HepG2 (cell line): ENCODE data around the gene MAP1B. TPM values are rescaled to one million over a fixed set of nuclear protein-coding genes. Genes with fewer than 3 reads are reported as not detected.

Experiments used
- ARID2 ChIP-seq: sonication (generic); formaldehyde crosslinking; IDR thresholded peaks from 2 replicates; pipeline ENCODE4 v1.8.1; 2022; ENCODE audit warnings: mild to moderate bottlenecking, missing genetic modification reagents, borderline replicate concordance
- CBFB ChIP-seq: sonication (generic); formaldehyde crosslinking; IDR thresholded peaks from 2 replicates; pipeline ENCODE4 v1.4.0; 2020; ENCODE audit warnings: missing genetic modification reagents
- ELF3 ChIP-seq: IDR thresholded peaks from 2 replicates; pipeline ENCODE4 v1.6.1; 2016; ENCODE audit warnings: missing genetic modification reagents, missing compliant biosample characterization
- FOXO1 ChIP-seq: sonication (generic); formaldehyde crosslinking; IDR thresholded peaks from 2 replicates; pipeline ENCODE4 v1.4.0; 2020; ENCODE audit warnings: missing genetic modification reagents
- KLF6 ChIP-seq: IDR thresholded peaks from 2 replicates; pipeline ENCODE4 v1.8.0; 2016; ENCODE audit warnings: missing biosample characterization, missing genetic modification reagents
- LCORL ChIP-seq, 2 experiments: fragments of 450-650 bp in 1 of 2; sonication (generic) in 1 of 2; formaldehyde crosslinking in 1 of 2; IDR thresholded peaks; 2 replicates each; pipeline versions ENCODE4 v1.5.0 to v1.6.1; 2017 to 2020; ENCODE audit warnings: antibody characterized with exemption in 1 of 2, missing genetic modification reagents in 1 of 2
- MTF1 ChIP-seq: sonication (generic); formaldehyde crosslinking; IDR thresholded peaks from 2 replicates; pipeline ENCODE4 v1.5.0; 2020; ENCODE audit warnings: missing genetic modification reagents
- MYNN ChIP-seq: sonication (generic); formaldehyde crosslinking; IDR thresholded peaks from 2 replicates; pipeline ENCODE4 v1.4.0; 2020; ENCODE audit warnings: mild to moderate bottlenecking, low read depth, missing genetic modification reagents
- RAD51 ChIP-seq: fragments of 450-650 bp; IDR thresholded peaks from 2 replicates; pipeline ENCODE4 v1.6.1; 2016; ENCODE audit warnings: borderline replicate concordance
- RORA ChIP-seq: sonication (generic); formaldehyde crosslinking; IDR thresholded peaks from 2 replicates; pipeline ENCODE4 v1.5.0; 2020; ENCODE audit warnings: mild to moderate bottlenecking, missing genetic modification reagents, moderate library complexity
- SALL1 ChIP-seq: sonication (generic); formaldehyde crosslinking; IDR thresholded peaks from 2 replicates; pipeline ENCODE4 v1.8.0; 2022; ENCODE audit warnings: mild to moderate bottlenecking, missing genetic modification reagents
- SRSF1 ChIP-seq: fragments of 200-400 bp; formaldehyde crosslinking; optimal IDR thresholded peaks from 2 replicates; pipeline ENCODE3; 2017; ENCODE audit warnings: mild to moderate bottlenecking, low read depth, low read length, moderate library complexity
- ZNF121 ChIP-seq: sonication (generic); formaldehyde crosslinking; IDR thresholded peaks from 2 replicates; pipeline ENCODE4 v1.5.0; 2020; ENCODE audit warnings: mild to moderate bottlenecking, missing genetic modification reagents
- ZNF773 ChIP-seq: sonication (generic); formaldehyde crosslinking; IDR thresholded peaks from 2 replicates; pipeline ENCODE4 v1.4.0; 2020; ENCODE audit warnings: missing genetic modification reagents, borderline replicate concordance
- ZSCAN31 ChIP-seq: sonication (generic); formaldehyde crosslinking; IDR thresholded peaks from 2 replicates; pipeline ENCODE4 v1.5.0; 2020; ENCODE audit warnings: low read depth, mild to moderate bottlenecking, missing genetic modification reagents
- polyA plus RNA-seq, 8 experiments: library from polyadenylated mRNA; depleted of rRNA in 3 of 8; stranded (reverse) in 7 of 8; unstranded in 1 of 8; fragments of >200 nt; fragmentation: Illumina TruSeq in 4 of 8; extraction: Trizol in 4 of 8; gene quantifications; 2 replicates each; pipeline versions ENCODE4 v1.2.1 to v1.2.3, GENCODE V29; 2011 to 2016; ENCODE audit warnings: low read depth in 4 of 8, missing spikeins in 1 of 8, mixed read lengths in 1 of 8; ENCODE audit not compliant: insufficient read depth in 1 of 8
- total RNA-seq, 5 experiments: library from RNA; depleted of rRNA; stranded (reverse); fragments of >200 nt; fragmentation: Illumina TruSeq; extraction: Trizol; gene quantifications; 2 replicates each; pipeline ENCODE4 v1.2.3, GENCODE V29; 2016; ENCODE audit warnings: low read depth in 1 of 5
- TF ChIP-seq, protein P1 (sequence below): sonication (generic); formaldehyde crosslinking; IDR thresholded peaks from 2 replicates; pipeline ENCODE4 v1.4.0; 2020; ENCODE audit warnings: low read depth, mild to moderate bottlenecking, missing genetic modification reagents
- TF ChIP-seq, protein P2 (sequence below): sonication (generic); formaldehyde crosslinking; IDR thresholded peaks from 2 replicates; pipeline ENCODE4 v1.4.0; 2020; ENCODE audit warnings: missing genetic modification reagents, mild to moderate bottlenecking, borderline replicate concordance
- TF ChIP-seq, protein P3 (sequence below): sonication (generic); formaldehyde crosslinking; IDR thresholded peaks from 2 replicates; pipeline ENCODE4 v1.4.0; 2020; ENCODE audit warnings: missing genetic modification reagents
- TF ChIP-seq, protein P4 (sequence below), 2 experiments: IDR thresholded peaks; 2 replicates each; pipeline ENCODE4 v1.6.1; 2011 to 2012; ENCODE audit warnings: low read length in 2 of 2, borderline replicate concordance in 1 of 2, low read depth in 1 of 2, mild to moderate bottlenecking in 1 of 2, moderate library complexity in 1 of 2

Gene MAP1B
- total and polyA plus RNA-seq, 2 of the 13 experiments (the other 11 are each of a cell fraction or from before 2014, with no cell fraction given) = 3.3 to 6.2 TPM

DNA sequence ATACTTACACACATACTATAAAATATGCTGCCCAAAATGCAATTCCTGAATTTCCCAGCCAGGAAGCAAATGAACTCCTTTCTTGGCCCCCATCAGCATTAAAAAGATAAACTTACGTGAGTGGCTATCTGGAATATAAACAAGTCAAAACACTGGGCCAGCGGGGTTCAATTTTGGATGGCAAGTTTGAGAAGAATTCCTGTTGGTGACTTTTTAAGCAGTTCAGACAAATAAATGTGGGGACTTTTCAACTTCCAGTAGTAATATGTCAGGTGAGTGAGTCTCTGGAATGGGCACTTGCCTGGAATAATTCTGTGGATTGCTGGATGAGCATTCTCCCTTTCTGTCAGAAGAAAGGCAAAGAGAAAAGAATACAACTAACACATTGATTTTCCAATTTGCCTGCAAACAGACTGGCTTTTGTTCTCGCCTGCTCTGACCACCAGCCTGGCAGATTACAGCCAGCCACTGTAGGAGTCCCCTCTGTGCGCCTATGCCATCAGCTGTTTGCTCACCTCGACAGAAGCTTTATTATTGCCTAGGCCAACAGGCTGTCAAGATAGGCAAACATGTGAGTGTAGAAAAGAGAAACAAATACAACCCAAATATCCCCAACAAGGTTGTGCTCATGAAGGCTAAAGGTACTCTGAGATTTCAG, 134.2 kb downstream of the MAP1B start (continued):
- TF ChIP-seq FOXO1 (peak; percentile 36; the same call in 1 of the 2 replicates), LCORL (IDR thresholded peaks at IDR 0.05) (no peak), LCORL (CRISPR knock-in tag; IDR thresholded peaks at IDR 0.05) (no peak), MYNN (CRISPR knock-in tag) (no peak), RAD51 (no peak), ZSCAN31 (CRISPR knock-in tag) (no peak), CBFB (CRISPR knock-in tag) (no peak), ARID2 (CRISPR knock-in tag) (no peak), KLF6 (CRISPR knock-in tag) (no peak), ELF3 (0 out of 2 replicates have a peak, but pooled peaks have one; percentile 31), SALL1 (CRISPR knock-in tag) (peak; percentile 87), RORA (CRISPR knock-in tag) (no peak), ZNF773 (CRISPR knock-in tag) (no peak), SRSF1 (no peak), ZNF121 (CRISPR knock-in tag) (0 out of 2 replicates have a peak, but pooled peaks have one; percentile 6), MTF1 (CRISPR knock-in tag) (no peak)
- TF ChIP-seq, protein P1, sequence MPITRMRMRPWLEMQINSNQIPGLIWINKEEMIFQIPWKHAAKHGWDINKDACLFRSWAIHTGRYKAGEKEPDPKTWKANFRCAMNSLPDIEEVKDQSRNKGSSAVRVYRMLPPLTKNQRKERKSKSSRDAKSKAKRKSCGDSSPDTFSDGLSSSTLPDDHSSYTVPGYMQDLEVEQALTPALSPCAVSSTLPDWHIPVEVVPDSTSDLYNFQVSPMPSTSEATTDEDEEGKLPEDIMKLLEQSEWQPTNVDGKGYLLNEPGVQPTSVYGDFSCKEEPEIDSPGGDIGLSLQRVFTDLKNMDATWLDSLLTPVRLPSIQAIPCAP (CRISPR knock-in tag) = no peak
- TF ChIP-seq, protein P2, sequence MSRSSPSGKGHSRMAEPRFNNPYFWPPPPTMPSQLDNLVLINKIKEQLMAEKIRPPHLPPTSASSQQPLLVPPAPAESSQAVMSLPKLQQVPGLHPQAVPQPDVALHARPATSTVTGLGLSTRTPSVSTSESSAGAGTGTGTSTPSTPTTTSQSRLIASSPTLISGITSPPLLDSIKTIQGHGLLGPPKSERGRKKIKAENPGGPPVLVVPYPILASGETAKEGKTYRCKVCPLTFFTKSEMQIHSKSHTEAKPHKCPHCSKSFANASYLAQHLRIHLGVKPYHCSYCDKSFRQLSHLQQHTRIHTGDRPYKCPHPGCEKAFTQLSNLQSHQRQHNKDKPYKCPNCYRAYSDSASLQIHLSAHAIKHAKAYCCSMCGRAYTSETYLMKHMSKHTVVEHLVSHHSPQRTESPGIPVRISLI (CRISPR knock-in tag) = no peak
- TF ChIP-seq, protein P3, sequence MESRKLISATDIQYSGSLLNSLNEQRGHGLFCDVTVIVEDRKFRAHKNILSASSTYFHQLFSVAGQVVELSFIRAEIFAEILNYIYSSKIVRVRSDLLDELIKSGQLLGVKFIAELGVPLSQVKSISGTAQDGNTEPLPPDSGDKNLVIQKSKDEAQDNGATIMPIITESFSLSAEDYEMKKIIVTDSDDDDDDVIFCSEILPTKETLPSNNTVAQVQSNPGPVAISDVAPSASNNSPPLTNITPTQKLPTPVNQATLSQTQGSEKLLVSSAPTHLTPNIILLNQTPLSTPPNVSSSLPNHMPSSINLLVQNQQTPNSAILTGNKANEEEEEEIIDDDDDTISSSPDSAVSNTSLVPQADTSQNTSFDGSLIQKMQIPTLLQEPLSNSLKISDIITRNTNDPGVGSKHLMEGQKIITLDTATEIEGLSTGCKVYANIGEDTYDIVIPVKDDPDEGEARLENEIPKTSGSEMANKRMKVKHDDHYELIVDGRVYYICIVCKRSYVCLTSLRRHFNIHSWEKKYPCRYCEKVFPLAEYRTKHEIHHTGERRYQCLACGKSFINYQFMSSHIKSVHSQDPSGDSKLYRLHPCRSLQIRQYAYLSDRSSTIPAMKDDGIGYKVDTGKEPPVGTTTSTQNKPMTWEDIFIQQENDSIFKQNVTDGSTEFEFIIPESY = peak; percentile 85
- TF ChIP-seq, protein P4, sequence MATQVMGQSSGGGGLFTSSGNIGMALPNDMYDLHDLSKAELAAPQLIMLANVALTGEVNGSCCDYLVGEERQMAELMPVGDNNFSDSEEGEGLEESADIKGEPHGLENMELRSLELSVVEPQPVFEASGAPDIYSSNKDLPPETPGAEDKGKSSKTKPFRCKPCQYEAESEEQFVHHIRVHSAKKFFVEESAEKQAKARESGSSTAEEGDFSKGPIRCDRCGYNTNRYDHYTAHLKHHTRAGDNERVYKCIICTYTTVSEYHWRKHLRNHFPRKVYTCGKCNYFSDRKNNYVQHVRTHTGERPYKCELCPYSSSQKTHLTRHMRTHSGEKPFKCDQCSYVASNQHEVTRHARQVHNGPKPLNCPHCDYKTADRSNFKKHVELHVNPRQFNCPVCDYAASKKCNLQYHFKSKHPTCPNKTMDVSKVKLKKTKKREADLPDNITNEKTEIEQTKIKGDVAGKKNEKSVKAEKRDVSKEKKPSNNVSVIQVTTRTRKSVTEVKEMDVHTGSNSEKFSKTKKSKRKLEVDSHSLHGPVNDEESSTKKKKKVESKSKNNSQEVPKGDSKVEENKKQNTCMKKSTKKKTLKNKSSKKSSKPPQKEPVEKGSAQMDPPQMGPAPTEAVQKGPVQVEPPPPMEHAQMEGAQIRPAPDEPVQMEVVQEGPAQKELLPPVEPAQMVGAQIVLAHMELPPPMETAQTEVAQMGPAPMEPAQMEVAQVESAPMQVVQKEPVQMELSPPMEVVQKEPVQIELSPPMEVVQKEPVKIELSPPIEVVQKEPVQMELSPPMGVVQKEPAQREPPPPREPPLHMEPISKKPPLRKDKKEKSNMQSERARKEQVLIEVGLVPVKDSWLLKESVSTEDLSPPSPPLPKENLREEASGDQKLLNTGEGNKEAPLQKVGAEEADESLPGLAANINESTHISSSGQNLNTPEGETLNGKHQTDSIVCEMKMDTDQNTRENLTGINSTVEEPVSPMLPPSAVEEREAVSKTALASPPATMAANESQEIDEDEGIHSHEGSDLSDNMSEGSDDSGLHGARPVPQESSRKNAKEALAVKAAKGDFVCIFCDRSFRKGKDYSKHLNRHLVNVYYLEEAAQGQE (IDR thresholded peaks at IDR 0.05; ENCODE audit: borderline replicate concordance in 1 of 2, low read depth in 1 of 2, low read length in 2 of 2) = 0 out of 4 replicates have a peak, but pooled peaks of 1 of the 2 experiments have one; percentile 28
